ENCODE data around the gene SDHA.
"Not testable (repeated sequence)": the region's sequence is repeated elsewhere in the genome, so short reads cannot be mapped to it uniquely, and the experiment has no call there.

Gene SDHA

DNA sequence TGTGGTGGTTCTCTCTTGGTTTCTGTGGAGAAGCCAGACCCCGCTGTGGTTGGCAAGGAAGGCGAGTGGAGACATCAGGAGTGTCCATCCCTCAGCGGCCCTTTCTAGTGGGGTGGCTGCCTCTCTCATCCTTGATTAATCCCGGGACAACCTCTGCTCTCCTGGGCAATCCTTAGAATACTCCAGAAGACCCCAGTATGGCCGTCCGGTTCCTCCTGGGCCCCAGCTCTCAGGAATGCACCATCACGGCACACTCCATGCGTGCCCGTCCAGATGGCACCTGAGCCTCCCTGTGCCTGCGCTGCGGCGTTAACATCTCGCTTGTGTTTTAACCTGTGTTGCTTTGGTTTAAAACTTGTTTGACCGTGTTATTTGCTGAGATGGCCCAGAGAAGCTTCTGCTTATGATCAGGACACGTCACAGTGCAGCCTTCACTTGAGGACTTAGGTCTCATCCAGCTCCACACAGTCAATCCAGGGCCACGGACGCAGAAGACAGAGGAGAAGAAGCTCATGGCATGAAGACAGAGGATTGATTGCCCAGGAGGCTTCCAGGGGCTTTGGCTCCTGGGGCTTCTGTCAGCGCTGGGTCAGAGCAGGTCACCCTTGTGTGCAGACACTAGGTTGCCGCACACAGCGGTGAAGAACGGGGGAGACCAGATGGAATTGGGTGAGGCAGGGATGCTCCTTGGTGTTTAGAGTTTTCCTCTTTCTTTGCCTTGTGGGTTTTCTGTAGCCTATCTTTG, 82.7 kb downstream of the SDHA start:
- DNase-seq (ENCODE audit: low read depth in 2 of 2) = not testable (repeated sequence)

DNA sequence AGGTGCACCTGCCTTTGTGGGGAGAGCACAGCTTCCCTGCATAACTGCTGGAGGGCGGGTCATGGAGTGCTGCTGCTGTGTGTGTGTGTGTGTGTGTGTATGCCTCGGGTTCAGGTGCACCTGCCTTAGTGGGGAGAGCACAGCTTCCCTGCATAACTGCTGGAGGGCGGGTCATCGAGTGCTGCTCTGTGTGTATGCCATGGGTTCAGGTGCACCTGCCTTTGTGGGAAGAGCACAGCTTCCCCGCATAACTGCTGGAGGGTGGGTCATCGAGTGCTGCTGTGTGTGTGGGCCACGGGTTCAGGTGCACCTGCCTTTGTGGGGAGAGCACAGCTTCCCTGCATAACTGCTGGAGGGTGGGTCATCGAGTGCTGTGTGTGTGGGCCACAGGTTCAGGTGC, 84.3 kb downstream of the SDHA start:
- DNase-seq (ENCODE audit: low read depth in 2 of 2) = not testable (repeated sequence)

DNA sequence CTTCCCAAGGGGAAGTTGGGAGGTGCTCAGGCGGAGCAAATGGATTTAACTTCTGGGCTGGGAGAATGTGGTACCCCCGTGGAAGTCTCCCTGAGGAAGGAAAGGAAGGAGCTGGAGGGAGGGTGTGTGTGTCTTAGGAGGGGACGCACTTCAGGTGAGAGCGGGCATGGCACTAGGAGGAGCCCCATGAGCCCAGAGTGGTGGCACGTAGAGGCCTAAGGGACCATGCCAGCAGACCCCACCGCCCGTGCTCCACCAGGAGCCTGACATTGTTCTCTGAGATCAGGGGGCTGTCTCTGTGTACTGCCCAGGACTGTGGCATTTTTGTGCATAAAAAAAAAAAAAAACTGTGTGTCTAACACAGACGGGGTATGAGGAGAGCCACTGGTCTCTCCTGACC, 84.8 kb downstream of the SDHA start:
- DNase-seq (ENCODE audit: low read depth in 2 of 2) = no peak

DNA sequence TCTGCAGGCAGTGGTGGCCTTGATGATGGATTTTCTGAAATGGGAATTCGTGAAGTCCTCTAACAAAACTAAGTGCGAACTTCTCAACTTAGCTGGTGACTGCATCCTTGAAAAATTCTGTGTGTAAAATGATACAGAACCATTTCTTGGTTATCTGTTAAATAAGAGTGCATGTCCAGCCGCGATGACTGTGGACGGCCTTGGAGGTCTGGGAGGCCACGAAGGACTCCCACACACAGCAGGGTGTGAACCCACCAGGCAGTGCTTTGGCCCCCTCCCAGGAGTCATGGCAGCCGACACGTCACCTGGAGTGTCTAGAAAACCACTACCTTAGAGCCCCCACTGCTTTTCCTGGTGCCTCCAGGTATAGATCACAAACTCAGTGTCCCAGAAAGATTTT, 85.6 kb downstream of the SDHA start:
- DNase-seq (ENCODE audit: low read depth in 2 of 2) = not testable (repeated sequence)

DNA sequence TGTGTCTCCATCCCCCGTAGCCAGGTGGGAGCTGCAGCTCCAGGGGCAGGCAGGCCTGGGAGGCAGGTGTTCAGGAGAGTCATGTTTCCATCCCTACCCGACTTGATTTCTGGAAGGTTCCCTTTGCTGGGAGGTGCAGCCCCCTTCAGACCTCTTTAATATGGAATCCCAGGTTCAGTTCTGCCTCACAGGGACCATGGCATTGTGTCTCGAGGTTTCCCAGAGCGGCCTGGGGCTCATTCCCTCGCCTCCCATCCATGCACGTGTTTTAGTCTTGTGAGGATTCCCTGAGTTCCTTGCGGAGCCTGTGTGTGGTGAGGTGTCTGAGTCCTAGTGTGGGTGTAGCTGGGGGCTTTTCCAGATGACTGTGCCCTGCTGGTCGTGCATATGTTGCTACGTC, 86.9 kb downstream of the SDHA start:
- no peak for DNase-seq (ENCODE audit: low read depth in 2 of 2)

DNA sequence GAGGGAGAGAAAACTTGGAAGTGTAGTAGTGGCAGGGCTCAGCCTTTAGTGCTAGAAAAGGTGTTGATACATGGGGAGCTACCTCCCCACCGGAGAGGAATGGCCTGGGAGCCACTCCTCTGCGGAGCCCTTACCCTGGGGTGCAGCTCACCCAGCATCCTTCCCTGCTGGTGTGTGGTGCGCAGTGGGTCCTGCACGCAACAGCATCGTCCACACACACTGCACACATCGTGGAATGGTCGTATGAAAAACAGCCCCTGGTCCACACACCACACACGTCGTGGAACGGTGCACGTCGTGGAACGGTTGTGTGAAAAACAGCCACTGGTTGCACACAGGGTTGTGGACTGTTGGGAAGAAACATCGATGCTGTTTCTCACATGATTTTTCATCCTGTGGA, 87.3 kb downstream of the SDHA start:
- DNase-seq (ENCODE audit: low read depth in 2 of 2) = no peak

GRCh38 chr5:306011-306805, 88.1 kb downstream of the SDHA start:
- no peak for DNase-seq (ENCODE audit: low read depth in 2 of 2)
